ENCODE data around the gene UCP3.

The UCP3 gene

GRCh38 chr11:73950869-73951710, 57.8 kb downstream of the UCP3 start, which contains the start of gene DNAJB13:
Gene DNAJB13, plus strand, starts transcription at chr11:73951026. Its CDS starts 44 bp downstream, at chr11:73951070.
- DNase-seq, result no peak

Data from NCI-H1436 treated with DMSO at 0.1 percent for 48 hours (cell line).